MM.1S (cell line): ENCODE measurements around the gene FAM133A.

Experiments used
- CTCF ChIP-seq: fragments of 300-600 bp; sonication (generic); IDR thresholded peaks from 2 replicates; pipeline ENCODE4 v1.5.1; 2016; ENCODE audit warnings: antibody characterized with exemption, low read length, mixed read lengths
- EZH2phosphoT487 ChIP-seq: fragments of 300-600 bp; sonication (generic); IDR thresholded peaks from 2 replicates; pipeline ENCODE4 v1.6.1; 2018; ENCODE audit warnings: antibody characterized with exemption, low read length

GRCh38 chrX:93695981-93696380 is 22.0 kb downstream of the FAM133A start:
- TF ChIP-seq CTCF = no peak
- no peak for TF ChIP-seq EZH2phosphoT487
